K562 (cell line): ENCODE measurements around the gene HDAC6. TPM values are rescaled to one million over a fixed set of nuclear protein-coding genes. Genes with fewer than 3 reads are reported as not detected.

Source experiments
- ASH1L ChIP-seq: fragments of 450-650 bp; IDR thresholded peaks from 2 replicates; pipeline ENCODE4 v1.6.1; 2018; ENCODE audit warnings: borderline replicate concordance, mild to moderate bottlenecking, low read depth; ENCODE audit not compliant: partially characterized antibody
- BCLAF1 ChIP-seq, 2 experiments: fragments of 450-650 bp in 1 of 2; IDR thresholded peaks; 2 replicates each; pipeline ENCODE4 v1.6.1; 2011 to 2017; ENCODE audit warnings: low read depth in 2 of 2, antibody characterized with exemption in 1 of 2, borderline replicate concordance in 1 of 2, low read length in 1 of 2, mild to moderate bottlenecking in 1 of 2, mixed read lengths in 1 of 2; ENCODE audit not compliant: control insufficient read depth in 1 of 2
- CREBBP ChIP-seq: IDR thresholded peaks from one replicate; pipeline ENCODE4 v1.6.1; 2012; ENCODE audit warnings: low read depth, mild to moderate bottlenecking, control low read depth, inconsistent platforms, low read length
- MYNN ChIP-seq, 2 experiments: sonication (generic); formaldehyde crosslinking in 1 of 2; IDR thresholded peaks; 2 replicates each; pipeline versions ENCODE4 v1.5.0 to v1.6.1; 2016 to 2020; ENCODE audit warnings: antibody characterized with exemption in 1 of 2, missing genetic modification reagents in 1 of 2
- POLR2B ChIP-seq: fragments of 450-650 bp; IDR thresholded peaks from 2 replicates; pipeline ENCODE4 v1.6.1; 2018; ENCODE audit warnings: low read depth; ENCODE audit not compliant: partially characterized antibody
- RREB1 ChIP-seq: fragments of 250-450 bp; sonication (Bioruptor Pico); IDR thresholded peaks from 2 replicates; pipeline ENCODE4 v1.4.0; 2020
- SIN3A ChIP-seq, 2 experiments: fragments of 150-350 bp in 1 of 2; IDR thresholded peaks; 2 replicates each; pipeline ENCODE4 v1.6.1; 2011 to 2016; ENCODE audit warnings: borderline replicate concordance in 2 of 2, low read depth in 2 of 2, low read length in 2 of 2, mild to moderate bottlenecking in 2 of 2, moderate library complexity in 2 of 2; ENCODE audit not compliant: control insufficient read depth in 1 of 2
- TAF7 ChIP-seq: fragments of 450-650 bp; IDR thresholded peaks from 2 replicates; pipeline ENCODE4 v1.6.1; 2016; ENCODE audit warnings: missing genetic modification characterization, missing compliant biosample characterization
- TEAD2 ChIP-seq: fragments of 450-650 bp; IDR thresholded peaks from 2 replicates; pipeline ENCODE4 v1.6.1; 2016; ENCODE audit warnings: missing genetic modification characterization, control low read depth, missing compliant biosample characterization
- THRAP3 ChIP-seq: fragments of 450-650 bp; IDR thresholded peaks from 2 replicates; pipeline ENCODE4 v1.6.1; 2016; ENCODE audit warnings: mild to moderate bottlenecking, inconsistent platforms, borderline replicate concordance
- VEZF1 ChIP-seq: fragments of 200-800 bp; sonication (Bioruptor generic); IDR thresholded peaks from 2 replicates; pipeline ENCODE4 v1.6.1; 2017; ENCODE audit warnings: missing genetic modification characterization, missing compliant biosample characterization
- ZNF263 ChIP-seq: sonication (generic); formaldehyde crosslinking; IDR thresholded peaks from 2 replicates; pipeline ENCODE4 v1.8.0; 2022; ENCODE audit warnings: mild to moderate bottlenecking, missing genetic modification reagents, borderline replicate concordance
- ZNF280B ChIP-seq: fragments of 250-450 bp; sonication (Bioruptor Pico); IDR thresholded peaks from 2 replicates; pipeline ENCODE4 v1.5.1; 2021; ENCODE audit warnings: mild to moderate bottlenecking
- ZNF57 ChIP-seq: fragments of 450-650 bp; formaldehyde crosslinking; IDR thresholded peaks from 2 replicates; pipeline ENCODE4 v1.4.0; 2020; ENCODE audit warnings: mild to moderate bottlenecking, moderate library complexity
- ZNF77 ChIP-seq: fragments of 250-450 bp; sonication (Bioruptor Pico); IDR thresholded peaks from 2 replicates; pipeline ENCODE4 v1.5.0; 2020
- polyA plus RNA-seq, 8 experiments: library from polyadenylated mRNA; depleted of rRNA in 4 of 8; stranded (reverse) in 5 of 8; unstranded in 3 of 8; fragments of >200 nt; fragmentation: Nextera tagmentation in 2 of 8; fragmentation: Illumina TruSeq in 1 of 8; extraction: Ambion mirVana in 2 of 8; extraction: Trizol in 1 of 8; gene quantifications; 2 replicates each; pipeline versions ENCODE4 v1.2.1 to v1.2.3, GENCODE V29; 2011 to 2014; ENCODE audit warnings: inconsistent platforms in 1 of 8, missing spikeins in 1 of 8
- total RNA-seq, 7 experiments: library from RNA; depleted of rRNA in 6 of 7; stranded (reverse); fragments of >200 nt in 6 of 7; fragmentation: Illumina TruSeq in 2 of 7; extraction: Trizol in 2 of 7; gene quantifications; 2 replicates each; pipeline versions ENCODE4 v1.2.1 to v1.2.3, GENCODE V29; 2011 to 2021; ENCODE audit warnings: low replicate concordance in 1 of 7

HDAC6 gene
- total and polyA plus RNA-seq, 9 of the 15 experiments (the other 6 are each of a cell fraction or from before 2014, with no cell fraction given): 29.9 to 101 (median 71.2) TPM

GRCh38 chrX:48786341-48786800, 15.5 kb upstream of the HDAC6 start, which contains the start of gene GATA1 (continued):
- 0 out of 4 replicates have a peak, but pooled peaks of 1 of the 2 experiments have one; percentile 9 for TF ChIP-seq SIN3A (IDR thresholded peaks at IDR 0.05; ENCODE audit: borderline replicate concordance in 2 of 2, control insufficient read depth in 1 of 2, low read depth in 2 of 2, low read length in 2 of 2)
- no peak for TF ChIP-seq ZNF77
- TF ChIP-seq POLR2B: peak; percentile 65
- TF ChIP-seq THRAP3: no peak
- no peak for TF ChIP-seq RREB1 (CRISPR knock-in tag)
- peak; percentile 75 for TF ChIP-seq VEZF1
- no peak for TF ChIP-seq BCLAF1 (IDR thresholded peaks at IDR 0.05; ENCODE audit: borderline replicate concordance in 1 of 2, control insufficient read depth in 1 of 2, low read depth in 2 of 2, low read length in 1 of 2)
- no peak for TF ChIP-seq ASH1L
- 0 out of 2 replicates have a peak, but pooled peaks have one; percentile 16 for TF ChIP-seq TAF7 (tag)
- TF ChIP-seq CREBBP: no peak
- 0 out of 2 replicates have a peak, but pooled peaks have one; percentile 0 for TF ChIP-seq MYNN (IDR thresholded peaks at IDR 0.05)
- no peak for TF ChIP-seq MYNN (CRISPR knock-in tag; IDR thresholded peaks at IDR 0.05)
- TF ChIP-seq ZNF57 (CRISPR knock-in tag): no peak
- TF ChIP-seq TEAD2 (tag): no peak
- no peak for TF ChIP-seq ZNF280B (CRISPR knock-in tag)
- TF ChIP-seq ZNF263 (CRISPR knock-in tag): peak; percentile 95
